ENCODE results near the gene TNFRSF21.
"Not testable (repeated sequence)": the region's sequence is repeated elsewhere in the genome, so short reads cannot be mapped to it uniquely, and the experiment has no call there.

DNA sequence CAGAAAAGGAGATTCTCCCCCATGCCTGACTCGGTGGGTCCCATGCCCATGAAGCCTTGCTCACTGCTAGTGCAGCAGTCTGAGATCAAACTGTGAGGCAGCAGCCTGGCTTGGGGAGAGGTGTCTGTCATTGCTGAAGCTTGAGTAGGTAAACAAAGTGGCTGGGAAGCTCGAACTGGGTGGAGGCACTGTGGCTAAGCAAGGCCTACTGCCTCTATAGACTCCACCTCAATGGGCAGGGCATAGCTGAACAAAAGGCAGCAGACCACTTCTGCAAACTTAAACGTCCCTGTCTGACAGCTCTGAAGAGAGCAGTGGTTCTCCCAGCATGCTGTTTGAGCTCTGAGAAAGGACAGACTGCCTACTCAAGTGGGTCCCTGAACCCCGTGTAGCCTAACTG is 18.4 kb upstream of the TNFRSF21 start:
- TF ChIP-seq, protein P1, sequence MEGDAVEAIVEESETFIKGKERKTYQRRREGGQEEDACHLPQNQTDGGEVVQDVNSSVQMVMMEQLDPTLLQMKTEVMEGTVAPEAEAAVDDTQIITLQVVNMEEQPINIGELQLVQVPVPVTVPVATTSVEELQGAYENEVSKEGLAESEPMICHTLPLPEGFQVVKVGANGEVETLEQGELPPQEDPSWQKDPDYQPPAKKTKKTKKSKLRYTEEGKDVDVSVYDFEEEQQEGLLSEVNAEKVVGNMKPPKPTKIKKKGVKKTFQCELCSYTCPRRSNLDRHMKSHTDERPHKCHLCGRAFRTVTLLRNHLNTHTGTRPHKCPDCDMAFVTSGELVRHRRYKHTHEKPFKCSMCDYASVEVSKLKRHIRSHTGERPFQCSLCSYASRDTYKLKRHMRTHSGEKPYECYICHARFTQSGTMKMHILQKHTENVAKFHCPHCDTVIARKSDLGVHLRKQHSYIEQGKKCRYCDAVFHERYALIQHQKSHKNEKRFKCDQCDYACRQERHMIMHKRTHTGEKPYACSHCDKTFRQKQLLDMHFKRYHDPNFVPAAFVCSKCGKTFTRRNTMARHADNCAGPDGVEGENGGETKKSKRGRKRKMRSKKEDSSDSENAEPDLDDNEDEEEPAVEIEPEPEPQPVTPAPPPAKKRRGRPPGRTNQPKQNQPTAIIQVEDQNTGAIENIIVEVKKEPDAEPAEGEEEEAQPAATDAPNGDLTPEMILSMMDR (conservative IDR thresholded peaks at IDR 0.05 in 1 of 2, IDR thresholded peaks at IDR 0.05 in 1 of 2; ENCODE audit: extremely low read depth in 1 of 2, insufficient read depth in 1 of 2, low read depth in 1 of 2, low read length in 2 of 2): not testable (repeated sequence)
- TF ChIP-seq EZH2 (IDR thresholded peaks at IDR 0.05; ENCODE audit: borderline replicate concordance, low read length): not testable (repeated sequence)

All from mammary epithelial cell (primary cell).